Activated B cell treated with CpG ODN at 0.5 μM for 24 hours (primary cell): Measurements from ENCODE around the gene PLCB4. TPM values are rescaled to one million over a fixed set of nuclear protein-coding genes. Genes with fewer than 3 reads are reported as not detected.

Source experiments
- ATAC-seq: fragments of 200-7000 bp; cut with Tn5 transposase; one replicate; pipeline ENCODE4 v1.10.0; 2021; ENCODE audit warnings: low read depth, mild to moderate bottlenecking, moderate library complexity
- CTCF ChIA-PET: fragments of 350-600 bp; sonication (Branson Sonifier 250); formaldehyde crosslinking; loops from one replicate; lab custom pipeline; 2021; ENCODE audit warnings: antibody characterized with exemption; lab: Charles Lee
- POLR2A ChIA-PET: fragments of 350-600 bp; sonication (Branson Sonifier 250); formaldehyde crosslinking; loops from one replicate; lab custom pipeline; 2021; ENCODE audit warnings: antibody characterized with exemption; lab: Charles Lee
- DNase-seq: peaks from one replicate; pipeline ENCODE4 v3.0.0; 2022
- H3K27ac Mint-ChIP-seq: one replicate; pipeline ENCODE4 v1.8.0; 2020; ENCODE audit warnings: mixed read lengths
- H3K27me3 Mint-ChIP-seq: one replicate; pipeline ENCODE4 v1.8.0; 2021; ENCODE audit warnings: mixed read lengths
- H3K36me3 Mint-ChIP-seq: one replicate; pipeline ENCODE4 v1.8.0; 2021; ENCODE audit warnings: low read depth, mixed read lengths
- H3K4me1 Mint-ChIP-seq: one replicate; pipeline ENCODE4 v1.8.0; 2021; ENCODE audit warnings: mixed read lengths
- H3K4me3 Mint-ChIP-seq: one replicate; pipeline ENCODE4 v1.8.0; 2020; ENCODE audit warnings: mild to moderate bottlenecking, mixed read lengths
- H3K9me3 Mint-ChIP-seq: one replicate; pipeline ENCODE4 v1.8.0; 2020; ENCODE audit warnings: mixed read lengths
- intact Hi-C: fragments of 100-400 bp; cut with micrococcal nuclease; formaldehyde crosslinking; loops from one replicate; pipeline ENCODE4 v1.15.1; 2024
- total RNA-seq: library from RNA; stranded (reverse); gene quantifications from 2 replicates; pipeline ENCODE4 v1.2.3, GENCODE V29; 2022
- TF ChIP-seq, protein P1 (sequence below): fragments of 200-600 bp; IDR thresholded peaks from one replicate; pipeline ENCODE4 v1.8.0; 2022; ENCODE audit warnings: antibody characterized with exemption, mild to moderate bottlenecking

Gene PLCB4
- total RNA-seq, 1 donor from 2014 or later = not detected

DNA sequence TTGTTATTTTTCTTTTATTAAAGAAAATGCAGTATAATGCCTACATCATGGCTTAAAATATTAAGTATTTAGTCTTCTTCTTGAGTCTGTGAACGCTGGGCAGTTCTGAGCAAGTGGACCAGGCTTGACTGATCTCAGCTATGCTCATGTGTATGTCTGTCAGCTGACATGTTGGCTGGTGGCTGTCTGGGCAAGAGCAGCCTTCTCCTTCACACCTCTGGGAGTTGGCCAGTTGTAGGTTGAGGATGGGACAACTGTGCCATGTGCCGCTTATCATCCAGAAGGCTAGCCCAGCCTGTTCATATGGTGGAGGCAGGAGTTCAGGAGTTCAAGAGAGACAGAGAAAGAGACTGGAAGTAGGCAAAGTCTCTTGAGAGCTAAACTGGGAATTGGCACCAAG, 175.9 kb downstream of the PLCB4 start:
- H3K27ac Mint-ChIP-seq = no peak overlapping the region
- no peaks in the 10 kb centered on the region for H3K27me3 Mint-ChIP-seq
- no peaks in the 10 kb centered on the region for H3K36me3 Mint-ChIP-seq
- no peaks in the 10 kb centered on the region for H3K4me1 Mint-ChIP-seq
- TF ChIP-seq, protein P1, sequence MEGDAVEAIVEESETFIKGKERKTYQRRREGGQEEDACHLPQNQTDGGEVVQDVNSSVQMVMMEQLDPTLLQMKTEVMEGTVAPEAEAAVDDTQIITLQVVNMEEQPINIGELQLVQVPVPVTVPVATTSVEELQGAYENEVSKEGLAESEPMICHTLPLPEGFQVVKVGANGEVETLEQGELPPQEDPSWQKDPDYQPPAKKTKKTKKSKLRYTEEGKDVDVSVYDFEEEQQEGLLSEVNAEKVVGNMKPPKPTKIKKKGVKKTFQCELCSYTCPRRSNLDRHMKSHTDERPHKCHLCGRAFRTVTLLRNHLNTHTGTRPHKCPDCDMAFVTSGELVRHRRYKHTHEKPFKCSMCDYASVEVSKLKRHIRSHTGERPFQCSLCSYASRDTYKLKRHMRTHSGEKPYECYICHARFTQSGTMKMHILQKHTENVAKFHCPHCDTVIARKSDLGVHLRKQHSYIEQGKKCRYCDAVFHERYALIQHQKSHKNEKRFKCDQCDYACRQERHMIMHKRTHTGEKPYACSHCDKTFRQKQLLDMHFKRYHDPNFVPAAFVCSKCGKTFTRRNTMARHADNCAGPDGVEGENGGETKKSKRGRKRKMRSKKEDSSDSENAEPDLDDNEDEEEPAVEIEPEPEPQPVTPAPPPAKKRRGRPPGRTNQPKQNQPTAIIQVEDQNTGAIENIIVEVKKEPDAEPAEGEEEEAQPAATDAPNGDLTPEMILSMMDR = no peak
- ATAC-seq (no peak), DNase-seq (no peak)
- H3K4me3 Mint-ChIP-seq = no peak overlapping the region
- no peaks in the 10 kb centered on the region for H3K9me3 Mint-ChIP-seq
- ChIA-PET CTCF (no interaction called here), POLR2A (no interaction called here)
- intact Hi-C loops = no loop called here

DNA sequence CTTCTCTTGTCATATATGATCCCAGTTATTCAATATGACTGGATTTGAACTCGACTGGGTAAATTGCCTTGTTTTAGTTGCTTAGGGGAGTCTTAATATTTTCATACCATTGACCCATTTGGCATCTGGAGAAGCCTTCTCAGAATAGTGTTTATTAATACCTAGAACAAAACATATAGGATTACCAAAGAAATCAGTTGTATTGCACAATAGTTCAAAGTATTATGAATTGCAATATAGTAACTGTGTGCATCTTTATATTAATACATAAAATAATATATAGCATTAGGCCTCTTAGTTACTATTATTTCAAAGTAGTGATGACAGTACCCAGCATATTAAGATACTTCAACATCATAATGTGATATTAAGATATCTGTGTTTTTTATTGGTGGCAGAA, 177.8 kb downstream of the PLCB4 start:
- ChIA-PET CTCF (no interaction called here), POLR2A (no interaction called here)
- TF ChIP-seq, protein P1 = no peak
- Mint-ChIP-seq H3K9me3 (no peaks in the 10 kb centered on the region), H3K36me3 (no peaks in the 10 kb centered on the region), H3K4me1 (no peaks in the 10 kb centered on the region), H3K4me3 (no peak overlapping the region), H3K27me3 (no peaks in the 10 kb centered on the region), H3K27ac (no peak overlapping the region)
- ATAC-seq = no peak
- intact Hi-C loops = no loop called here
- DNase-seq = no peak

DNA sequence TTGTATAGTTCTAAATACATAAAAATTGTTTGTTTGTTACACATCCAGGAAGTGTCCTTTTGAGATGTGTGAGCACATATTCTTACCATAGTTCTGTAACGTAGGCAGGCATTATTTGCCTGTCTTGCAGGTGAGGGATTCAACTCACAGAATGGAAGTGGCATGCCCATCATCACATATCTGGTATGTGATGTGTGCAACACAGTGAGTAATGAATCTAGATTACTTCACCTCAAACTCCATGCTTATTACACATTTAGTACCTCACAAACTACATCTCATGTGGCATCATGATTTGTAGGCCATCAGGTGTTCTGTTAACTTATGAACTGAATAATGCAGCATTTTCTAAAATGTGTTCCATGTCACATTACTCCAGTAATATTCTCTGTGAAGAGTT, 181.6 kb downstream of the PLCB4 start:
- ATAC-seq = no peak
- ChIA-PET CTCF (no interaction called here), POLR2A (no interaction called here)

DNA sequence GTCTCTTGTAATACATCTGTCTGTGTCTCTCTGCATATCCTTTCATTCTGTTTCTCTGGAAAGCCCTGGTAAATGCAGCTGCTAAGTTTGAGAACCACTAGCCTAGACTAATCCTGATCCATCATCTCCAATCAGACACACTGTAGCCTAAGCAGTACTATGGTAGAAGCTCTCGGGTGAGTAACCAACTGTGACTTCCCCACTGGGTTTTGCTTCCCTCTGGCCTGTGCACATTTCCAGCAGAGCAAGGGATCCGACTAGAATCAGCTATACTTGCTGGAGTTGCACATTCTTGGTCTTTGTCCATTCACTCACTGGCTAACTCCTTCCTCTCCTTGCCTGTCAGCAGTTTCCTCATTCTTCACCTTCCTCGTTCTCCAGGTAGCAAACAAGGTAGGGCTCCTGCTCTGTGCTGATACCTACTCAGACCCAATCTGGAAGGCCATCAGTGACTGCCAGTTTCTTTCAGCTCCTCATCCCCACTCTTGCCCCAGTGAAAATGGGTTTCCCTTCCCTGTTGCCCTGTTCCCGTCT, 184.2 kb downstream of the PLCB4 start:
- ChIA-PET POLR2A (no interaction called here), CTCF (no interaction called here)
- H3K9me3 Mint-ChIP-seq = no peaks in the 10 kb centered on the region
- TF ChIP-seq, protein P1 = no peak
- no peak overlapping the region for H3K4me3 Mint-ChIP-seq
- DNase-seq = no peak
- no peaks in the 10 kb centered on the region for H3K27me3 Mint-ChIP-seq
- ATAC-seq = no peak
- no peak overlapping the region for H3K27ac Mint-ChIP-seq
- intact Hi-C loops = no loop called here
- no peaks in the 10 kb centered on the region for H3K36me3 Mint-ChIP-seq
- H3K4me1 Mint-ChIP-seq = no peaks in the 10 kb centered on the region

More for the DNA sequence above, 181.6 kb downstream of the PLCB4 start:
- intact Hi-C loops = no loop called here
- H3K36me3 Mint-ChIP-seq = no peaks in the 10 kb centered on the region
- TF ChIP-seq, protein P1 = no peak
- H3K9me3 Mint-ChIP-seq = no peaks in the 10 kb centered on the region
- no peak for DNase-seq
- no peaks in the 10 kb centered on the region for H3K4me1 Mint-ChIP-seq
- no peak overlapping the region for H3K4me3 Mint-ChIP-seq
- no peak overlapping the region for H3K27ac Mint-ChIP-seq
- H3K27me3 Mint-ChIP-seq = no peaks in the 10 kb centered on the region

DNA sequence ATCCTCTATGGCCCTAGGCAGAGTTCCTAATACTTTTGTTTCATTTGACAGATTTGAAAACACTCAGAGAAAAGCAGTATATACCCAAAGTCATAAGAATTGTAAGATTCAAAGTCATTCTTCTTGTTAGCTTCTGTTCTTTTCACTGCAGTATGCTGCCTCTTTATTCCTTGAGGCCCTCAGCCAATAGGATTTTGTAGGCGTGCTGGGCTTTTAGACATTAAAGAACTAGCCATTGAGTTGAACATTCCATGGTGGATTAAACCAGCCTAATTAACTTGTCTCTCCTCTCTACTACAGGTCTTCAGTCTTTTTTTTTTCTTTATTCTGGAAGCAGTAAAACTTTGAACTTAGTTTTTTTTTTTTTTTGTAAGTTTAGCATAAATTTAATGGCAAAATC, 186.3 kb downstream of the PLCB4 start:
- ChIA-PET POLR2A (no interaction called here), CTCF (no interaction called here)
- Mint-ChIP-seq H3K36me3 (no peaks in the 10 kb centered on the region), H3K4me3 (no peak overlapping the region), H3K27ac (no peak overlapping the region), H3K9me3 (no peaks in the 10 kb centered on the region), H3K4me1 (no peaks in the 10 kb centered on the region), H3K27me3 (no peaks in the 10 kb centered on the region)
- intact Hi-C loops = no loop called here
- TF ChIP-seq, protein P1 = no peak
- DNase-seq (no peak), ATAC-seq (no peak)
